Neural crest cell (in vitro differentiated cells): ENCODE measurements around the gene ALS2CL. TPM values are rescaled to one million over a fixed set of nuclear protein-coding genes. Genes with fewer than 3 reads are reported as not detected.

Experiments used
- DNase-seq: peaks from one replicate; pipeline ENCODE4 v3.0.0; 2021; ENCODE audit warnings: low read depth, mixed read lengths, low spot score
- H3K27ac Mint-ChIP-seq: one replicate; pipeline ENCODE4 v1.8.0; 2021; ENCODE audit warnings: mild to moderate bottlenecking, mixed read lengths; ENCODE audit not compliant: unreplicated experiment
- H3K27me3 Mint-ChIP-seq: 2 replicates; pipeline ENCODE4 v1.8.0; 2021; ENCODE audit warnings: low read depth, mild to moderate bottlenecking, mixed read lengths
- H3K36me3 Mint-ChIP-seq: 2 replicates; pipeline ENCODE4 v1.8.0; 2021; ENCODE audit warnings: low read depth, mild to moderate bottlenecking, mixed read lengths
- H3K4me1 Mint-ChIP-seq: 2 replicates; pipeline ENCODE4 v1.8.0; 2021; ENCODE audit warnings: mixed read lengths
- H3K4me3 Mint-ChIP-seq: one replicate; pipeline ENCODE4 v1.8.0; 2021; ENCODE audit warnings: mild to moderate bottlenecking, mixed read lengths
- H3K9me3 Mint-ChIP-seq: 2 replicates; pipeline ENCODE4 v1.8.0; 2021; ENCODE audit warnings: mixed read lengths
- total RNA-seq: library from RNA; stranded (reverse); gene quantifications from 2 replicates; pipeline ENCODE4 v1.2.1, GENCODE V29; 2021
- TF ChIP-seq, protein P1 (sequence below): fragments of 200-600 bp; sonication (generic); conservative IDR thresholded peaks from 2 replicates; pipeline ENCODE4 v1.5.0; 2021; ENCODE audit warnings: antibody characterized with exemption, mild to moderate bottlenecking

Gene ALS2CL
- total RNA-seq, 1 donor from 2014 or later: 0.26 TPM

GRCh38 chr3:46725621-46726314 lies 32.3 kb upstream of the ALS2CL start:
- Mint-ChIP-seq H3K27ac (no peak overlapping the region), H3K4me1 (no peaks in the 10 kb centered on the region), H3K36me3 (no peaks in the 10 kb centered on the region), H3K9me3 (no peaks in the 10 kb centered on the region), H3K4me3 (no peak overlapping the region), H3K27me3 (peaks cover 4% of the 10 kb centered on the region)
- TF ChIP-seq, protein P1, sequence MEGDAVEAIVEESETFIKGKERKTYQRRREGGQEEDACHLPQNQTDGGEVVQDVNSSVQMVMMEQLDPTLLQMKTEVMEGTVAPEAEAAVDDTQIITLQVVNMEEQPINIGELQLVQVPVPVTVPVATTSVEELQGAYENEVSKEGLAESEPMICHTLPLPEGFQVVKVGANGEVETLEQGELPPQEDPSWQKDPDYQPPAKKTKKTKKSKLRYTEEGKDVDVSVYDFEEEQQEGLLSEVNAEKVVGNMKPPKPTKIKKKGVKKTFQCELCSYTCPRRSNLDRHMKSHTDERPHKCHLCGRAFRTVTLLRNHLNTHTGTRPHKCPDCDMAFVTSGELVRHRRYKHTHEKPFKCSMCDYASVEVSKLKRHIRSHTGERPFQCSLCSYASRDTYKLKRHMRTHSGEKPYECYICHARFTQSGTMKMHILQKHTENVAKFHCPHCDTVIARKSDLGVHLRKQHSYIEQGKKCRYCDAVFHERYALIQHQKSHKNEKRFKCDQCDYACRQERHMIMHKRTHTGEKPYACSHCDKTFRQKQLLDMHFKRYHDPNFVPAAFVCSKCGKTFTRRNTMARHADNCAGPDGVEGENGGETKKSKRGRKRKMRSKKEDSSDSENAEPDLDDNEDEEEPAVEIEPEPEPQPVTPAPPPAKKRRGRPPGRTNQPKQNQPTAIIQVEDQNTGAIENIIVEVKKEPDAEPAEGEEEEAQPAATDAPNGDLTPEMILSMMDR: no peak
- DNase-seq: no peak

- TF ChIP-seq, protein P1: no peak
- H3K4me1 Mint-ChIP-seq: no peaks in the 10 kb centered on the region
- H3K4me3 Mint-ChIP-seq: no peak overlapping the region
- H3K9me3 Mint-ChIP-seq: no peaks in the 10 kb centered on the region
- H3K27ac Mint-ChIP-seq: no peak overlapping the region
- H3K27me3 Mint-ChIP-seq: peaks cover 3% of the 10 kb centered on the region
- no peaks in the 10 kb centered on the region for H3K36me3 Mint-ChIP-seq
- no peak for DNase-seq
Measured at GRCh38 chr3:46724424-46724823, 30.9 kb upstream of the ALS2CL start.

- Mint-ChIP-seq H3K27ac (no peak overlapping the region), H3K36me3 (no peaks in the 10 kb centered on the region), H3K9me3 (no peaks in the 10 kb centered on the region), H3K4me3 (no peak overlapping the region), H3K27me3 (peaks cover 2% of the 10 kb centered on the region), H3K4me1 (no peaks in the 10 kb centered on the region)
- TF ChIP-seq, protein P1: no peak
- DNase-seq: no peak
Measured at GRCh38 chr3:46722443-46722842, 29.0 kb upstream of the ALS2CL start.

GRCh38 chr3:46721009-46721408 lies 27.5 kb upstream of the ALS2CL start:
- no peak overlapping the region for H3K27ac Mint-ChIP-seq
- H3K4me1 Mint-ChIP-seq: no peaks in the 10 kb centered on the region
- no peaks in the 10 kb centered on the region for H3K9me3 Mint-ChIP-seq
- H3K36me3 Mint-ChIP-seq: no peaks in the 10 kb centered on the region
- DNase-seq: no peak
- no peak overlapping the region for H3K4me3 Mint-ChIP-seq
- peaks cover 2% of the 10 kb centered on the region for H3K27me3 Mint-ChIP-seq
- TF ChIP-seq, protein P1: no peak

GRCh38 chr3:46719735-46720271 lies 26.3 kb upstream of the ALS2CL start:
- Mint-ChIP-seq H3K27ac (no peak overlapping the region), H3K4me1 (no peaks in the 10 kb centered on the region), H3K27me3 (peaks cover 2% of the 10 kb centered on the region), H3K36me3 (no peaks in the 10 kb centered on the region), H3K9me3 (no peaks in the 10 kb centered on the region), H3K4me3 (no peak overlapping the region)
- no peak for DNase-seq
- TF ChIP-seq, protein P1: no peak
